NCI-H1417 treated with DMSO at 0.1 percent for 48 hours (cell line): ENCODE results near the gene LRRC75A.
"Not testable (repeated sequence)": the region's sequence is repeated elsewhere in the genome, so short reads cannot be mapped to it uniquely, and the experiment has no call there.

Experiments used
- DNase-seq: peaks from one replicate; lab custom pipeline; 2025; lab: John Stamatoyannopoulos, UW

LRRC75A gene

DNA sequence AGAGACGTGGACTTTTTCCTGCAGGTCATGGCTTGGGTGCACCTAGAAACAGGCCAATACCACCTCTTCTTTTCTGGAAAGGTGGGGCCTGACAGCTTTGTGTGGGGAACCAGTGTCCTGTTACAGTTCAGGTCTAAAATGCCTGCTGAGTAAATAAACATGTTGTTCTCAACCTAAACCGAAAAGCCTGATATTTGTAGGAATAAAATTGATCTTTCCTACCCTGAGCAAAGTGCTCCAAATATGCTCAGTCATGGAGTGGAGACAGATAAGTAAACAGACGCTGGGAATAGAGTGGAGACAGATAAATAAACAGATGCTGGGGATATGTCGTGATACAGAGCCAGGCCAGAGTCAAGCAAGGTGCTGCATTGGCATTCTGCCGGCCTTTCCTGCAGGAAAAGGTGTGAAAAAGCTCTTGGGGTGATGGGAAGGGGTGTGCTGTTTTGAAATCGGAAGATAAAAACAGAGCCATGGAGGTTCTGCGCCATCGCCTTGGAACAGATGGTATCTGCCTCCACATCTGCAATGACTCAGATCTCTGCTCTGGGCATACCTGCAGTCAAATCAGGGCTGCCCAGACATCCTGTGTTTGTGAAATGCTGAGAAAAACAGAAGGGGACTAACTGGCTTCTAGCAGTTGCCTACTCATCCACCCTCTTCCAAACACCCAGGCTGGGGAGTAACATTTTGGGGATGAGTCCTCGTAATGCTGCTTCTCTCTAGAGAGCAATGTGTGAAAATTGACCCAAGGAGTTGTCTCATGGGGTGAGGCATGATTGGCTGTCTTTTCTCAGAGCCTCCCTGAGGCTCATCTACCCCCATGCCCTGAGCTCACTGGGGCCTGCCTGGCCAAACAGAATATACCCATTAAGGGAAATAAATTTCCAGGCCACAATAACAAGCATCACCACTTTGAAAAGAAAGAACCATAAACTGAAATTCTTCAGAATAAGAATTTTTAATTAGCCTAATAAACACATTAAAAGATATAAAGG, 93.4 kb downstream of the LRRC75A start:
- no peak for DNase-seq

DNA sequence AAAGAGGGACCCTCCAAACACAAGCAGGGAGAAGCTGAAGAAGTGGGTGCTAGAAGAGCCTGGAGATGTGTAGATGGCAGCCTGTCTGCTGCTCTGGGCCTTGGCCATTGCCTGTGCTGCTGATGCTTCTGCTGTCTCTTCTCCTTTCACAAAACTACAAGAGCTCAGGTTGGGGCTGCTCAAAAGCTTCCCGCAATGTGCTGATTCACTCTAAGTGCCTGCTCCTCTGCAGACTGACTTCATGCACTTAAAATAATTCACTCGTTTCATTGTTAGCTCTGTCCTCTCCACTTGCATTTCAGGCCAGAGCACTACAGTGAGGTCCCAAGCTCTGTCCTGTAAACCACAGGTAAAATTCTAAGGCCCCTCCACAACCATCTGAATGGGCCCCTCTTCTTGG, 95.3 kb downstream of the LRRC75A start:
- DNase-seq: not testable (repeated sequence)

DNA sequence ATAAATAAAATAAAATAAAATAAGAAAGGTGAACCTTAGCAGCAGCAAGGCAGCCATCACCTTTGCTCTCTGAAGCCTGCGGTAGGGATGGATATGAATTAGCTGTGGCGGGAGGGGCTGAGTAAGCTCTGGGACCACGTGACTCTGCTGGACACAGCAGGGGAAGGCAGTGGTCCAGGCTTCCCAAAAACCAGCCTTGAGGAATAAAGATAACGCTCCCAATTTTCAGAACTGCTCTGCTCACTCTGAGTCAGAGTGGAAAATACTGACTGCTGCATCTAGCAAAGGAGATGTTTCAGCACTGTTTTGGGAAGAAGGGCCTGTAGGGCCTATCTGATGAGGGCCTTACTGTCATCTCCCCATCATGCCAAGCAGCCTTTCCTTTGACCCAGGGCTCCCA, 96.1 kb downstream of the LRRC75A start:
- not testable (repeated sequence) for DNase-seq

DNA sequence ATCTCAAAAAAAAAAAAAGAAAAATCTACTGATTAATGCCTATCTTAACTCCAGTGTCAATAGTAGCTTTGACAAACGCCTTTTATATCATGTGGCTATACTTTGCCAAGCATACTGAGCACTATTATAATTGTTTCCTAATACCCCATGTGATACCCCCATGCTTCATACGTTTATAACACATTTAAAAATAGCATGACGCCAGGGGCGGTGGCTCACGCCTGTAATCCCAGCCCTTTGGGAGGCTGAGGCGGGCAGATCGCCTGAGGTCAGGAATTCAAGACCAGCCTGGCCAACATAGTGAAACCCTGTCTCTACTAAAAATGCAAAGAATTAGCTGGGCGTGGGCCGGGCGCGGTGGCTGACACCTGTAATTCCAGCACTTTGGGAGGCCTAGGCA, 99.5 kb downstream of the LRRC75A start:
- not testable (repeated sequence) for DNase-seq
